HL-60/S4 treated with phorbol 12-myristate 13-acetate at 8.2 ng/mL for 4 days and 3 days (cell line): ENCODE results near the gene MLEC.
"Not testable (repeated sequence)": the region's sequence is repeated elsewhere in the genome, so short reads cannot be mapped to it uniquely, and the experiment has no call there.

Experiments used
- in situ Hi-C: fragments of 300-500 bp; cut with MboI; formaldehyde crosslinking; loops from 2 replicates; pipeline ENCODE4 v1.15.0; 2022; ENCODE audit warnings: low sequenced_read_pairs

MLEC gene

DNA sequence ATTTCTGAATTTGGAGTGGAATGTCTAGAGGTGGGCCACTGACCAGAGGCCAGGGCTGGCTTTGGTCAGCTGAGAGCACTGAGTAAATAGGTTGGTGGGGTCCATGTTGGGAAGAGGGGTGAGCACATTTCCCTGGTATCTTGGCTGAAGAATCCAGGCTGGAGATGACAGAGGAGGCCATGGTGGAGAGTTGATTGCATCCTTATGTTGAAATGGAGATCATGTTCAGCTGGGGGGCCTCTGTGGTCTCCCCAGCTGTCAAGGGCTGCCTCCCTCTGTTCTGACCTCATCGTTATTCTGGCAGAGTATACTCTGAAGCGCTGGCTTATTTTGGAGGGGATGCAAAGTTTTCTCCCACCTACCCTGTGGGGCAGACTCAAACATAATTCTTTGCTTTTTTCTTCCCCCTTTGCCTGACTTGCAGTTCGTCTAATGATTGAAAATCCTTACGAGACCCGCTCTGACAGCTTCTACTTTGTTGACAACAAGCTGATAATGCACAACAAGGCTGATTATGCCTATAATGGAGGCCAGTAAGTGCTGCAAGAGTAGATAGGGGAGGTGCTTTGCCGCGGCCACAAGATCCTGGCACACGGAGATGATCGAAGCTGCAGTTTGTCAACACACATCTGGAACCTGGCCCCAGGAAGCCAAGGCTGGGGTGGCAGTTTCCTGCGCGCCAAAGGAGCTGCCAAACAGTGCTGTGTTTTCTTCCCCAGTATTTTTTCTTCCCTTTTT is 32.7 kb downstream of the MLEC start:
- in situ Hi-C loops = loop anchor here (10.0 kb wide), 2 partner anchors 65 to 135 kb away; partner anchors contain the start of gene POP5

DNA sequence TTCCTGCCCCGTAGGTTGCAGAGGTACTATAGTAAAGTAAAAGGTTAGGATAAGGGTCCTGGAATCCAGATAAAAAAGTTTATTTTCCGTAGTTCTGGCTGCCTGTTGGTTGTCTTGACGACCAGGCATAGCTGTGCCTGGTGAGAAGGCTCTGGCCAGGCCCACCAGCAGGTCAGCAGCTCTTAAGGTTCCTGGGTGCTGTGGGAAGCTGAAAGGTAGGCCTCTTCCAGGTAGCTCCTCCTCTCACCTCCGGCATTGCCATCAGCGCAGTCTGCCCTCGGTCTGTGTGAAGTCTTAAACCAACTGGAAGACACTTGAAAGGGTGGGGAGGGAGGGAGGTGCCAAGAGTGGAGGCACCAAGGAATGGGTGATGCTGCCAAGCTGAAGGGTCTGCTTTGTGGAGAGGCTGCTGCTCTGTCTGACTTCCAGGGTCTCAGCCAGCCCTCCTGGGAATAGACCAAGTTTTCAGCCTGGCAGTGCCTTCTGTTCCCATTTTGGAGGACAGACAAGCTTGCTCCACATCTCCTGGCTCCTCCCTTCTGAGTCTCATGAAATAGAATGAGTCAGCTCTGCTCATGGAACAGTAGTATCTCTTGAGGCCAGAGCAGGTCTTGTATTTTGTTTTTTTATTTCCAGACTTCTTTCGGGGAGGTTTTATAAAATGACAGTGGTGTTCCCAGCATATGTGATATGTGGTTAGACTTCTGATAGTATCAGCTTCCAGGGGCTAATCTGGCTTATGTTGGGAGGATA is 33.5 kb downstream of the MLEC start:
- in situ Hi-C loops = no loop called here

DNA sequence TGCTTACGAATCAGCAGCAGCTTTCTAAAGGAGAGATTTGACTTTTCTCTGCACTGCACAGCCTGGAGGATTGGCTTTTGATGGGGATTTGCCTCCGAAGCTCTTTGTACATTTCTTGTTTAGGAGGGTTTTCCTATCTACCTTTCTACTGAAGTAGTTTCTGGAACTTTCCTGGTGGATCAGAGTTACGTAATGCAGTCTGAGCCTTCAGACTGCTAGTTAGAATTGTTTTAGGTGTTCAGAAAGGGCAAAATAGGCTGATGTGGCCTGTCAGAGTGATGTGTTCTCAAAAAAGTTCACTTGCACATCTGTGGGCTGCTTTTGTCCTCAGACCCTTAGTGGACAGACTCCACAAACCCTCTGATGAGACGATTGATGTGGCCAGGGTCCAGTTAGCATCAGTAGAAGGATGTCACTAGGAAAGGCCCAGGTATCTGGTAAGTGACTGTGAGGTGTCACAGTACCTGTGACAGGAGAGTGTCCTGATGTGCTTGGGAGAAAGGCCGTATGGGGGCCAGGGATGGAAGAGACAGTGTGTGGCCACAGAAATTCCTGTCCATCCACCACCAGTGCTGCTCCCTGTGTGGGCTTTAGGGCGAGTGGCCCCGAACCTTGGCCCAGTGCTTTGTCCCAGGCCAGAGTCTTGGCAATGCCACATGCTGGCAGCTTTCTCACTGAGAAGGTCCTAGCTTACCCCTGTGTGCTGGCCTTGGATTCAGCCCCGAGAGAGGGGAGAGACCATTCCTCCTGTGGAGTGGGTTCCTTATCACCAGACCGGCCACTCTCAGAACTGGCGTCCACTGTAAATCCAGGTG is 34.2 kb downstream of the MLEC start:
- in situ Hi-C loops = no loop called here

DNA sequence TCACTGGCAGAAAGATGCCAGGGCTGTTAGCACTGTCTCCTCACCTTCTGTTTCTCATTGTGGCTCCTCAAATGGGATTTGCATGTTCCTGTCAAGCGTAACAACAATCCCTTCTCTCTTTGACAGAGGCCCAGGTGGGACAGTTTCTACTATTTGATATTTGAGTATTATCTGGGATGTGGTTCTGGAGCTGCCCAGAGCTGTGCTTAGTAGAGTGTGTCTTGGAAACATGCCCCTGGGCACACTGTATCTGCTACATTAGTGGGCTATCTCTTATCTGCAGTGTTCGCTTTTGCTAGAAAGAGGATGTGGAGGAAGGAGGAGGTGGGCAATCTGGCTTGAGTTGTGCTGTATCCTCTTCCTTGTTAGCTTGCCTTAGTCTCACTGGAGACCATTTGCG is 34.9 kb downstream of the MLEC start:
- in situ Hi-C loops = no loop called here

DNA sequence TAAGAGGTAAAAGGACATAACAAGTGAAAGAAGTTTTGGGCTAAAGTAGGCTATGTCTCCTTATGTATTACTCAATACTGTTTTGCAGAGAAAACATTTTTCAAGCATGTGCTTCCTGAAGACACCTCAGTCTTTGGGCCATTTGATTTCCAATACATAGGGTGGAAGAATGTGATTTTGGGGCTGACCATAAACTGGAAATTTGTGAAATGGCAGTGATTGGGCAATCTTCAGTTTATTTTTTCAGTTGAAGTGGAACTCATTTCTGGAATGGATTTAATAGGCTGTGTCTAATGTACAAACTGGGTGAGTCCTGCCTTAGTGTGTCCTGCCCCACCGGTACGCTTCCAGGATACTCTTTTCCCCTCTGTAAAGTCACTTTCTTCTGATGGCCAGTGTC is 35.8 kb downstream of the MLEC start:
- in situ Hi-C loops = no loop called here

DNA sequence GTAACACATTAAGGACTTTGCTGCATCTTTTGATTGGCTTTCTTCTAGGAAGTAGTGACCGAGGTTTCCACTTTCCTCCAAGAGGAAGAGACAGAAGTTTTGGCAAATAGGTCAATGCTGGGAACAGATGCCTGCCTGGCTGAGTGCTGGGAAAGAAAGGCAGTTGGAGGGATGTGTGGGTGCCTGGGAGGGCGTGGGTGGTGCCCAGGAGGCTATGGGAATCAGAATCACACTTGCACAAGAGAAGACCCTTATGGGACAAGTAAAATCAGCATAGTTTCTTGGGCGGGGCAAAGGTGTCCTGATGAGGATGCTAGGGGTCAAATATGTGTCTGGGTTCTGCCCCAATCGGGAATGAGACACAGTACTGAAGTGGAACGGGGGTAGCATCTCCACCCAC is 37.8 kb downstream of the MLEC start:
- in situ Hi-C loops = no loop called here

DNA sequence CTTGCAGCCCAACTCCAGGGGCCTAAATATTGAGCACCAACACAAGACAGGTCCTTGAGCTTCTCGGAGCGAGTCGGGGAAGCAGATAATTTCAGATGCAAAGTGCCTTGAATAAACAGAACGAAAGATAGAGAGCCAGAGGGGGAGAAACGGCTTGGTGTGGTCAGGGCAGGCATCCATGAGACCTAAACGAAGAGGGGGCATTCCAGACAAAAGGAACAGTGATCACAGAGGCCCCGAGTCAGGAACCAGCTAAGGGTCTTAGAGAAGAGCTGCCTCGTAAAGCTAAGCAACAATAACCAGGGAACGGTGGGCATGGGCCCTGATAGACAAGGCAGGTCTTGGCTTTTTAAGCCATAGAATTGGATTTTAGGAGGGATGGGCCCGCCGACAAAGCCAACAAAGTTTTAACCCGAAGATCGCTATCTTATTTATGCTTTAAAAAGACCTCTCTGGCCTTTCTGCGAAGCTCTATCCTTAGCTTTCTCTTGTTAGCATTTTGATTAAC is 38.3 kb downstream of the MLEC start:
- in situ Hi-C loops = no loop called here

GRCh38 chr12:120725659-120726509 is 38.9 kb downstream of the MLEC start, which contains the start of gene ACADS:
TSS of gene ACADS (plus strand) at chr12:120725826. CDS start at chr12:120725886, 60 bp downstream.
- in situ Hi-C loops = no loop called here

- in situ Hi-C loops = no loop called here
Measured at GRCh38 chr12:120726510-120726793, 39.5 kb downstream of the MLEC start.

DNA sequence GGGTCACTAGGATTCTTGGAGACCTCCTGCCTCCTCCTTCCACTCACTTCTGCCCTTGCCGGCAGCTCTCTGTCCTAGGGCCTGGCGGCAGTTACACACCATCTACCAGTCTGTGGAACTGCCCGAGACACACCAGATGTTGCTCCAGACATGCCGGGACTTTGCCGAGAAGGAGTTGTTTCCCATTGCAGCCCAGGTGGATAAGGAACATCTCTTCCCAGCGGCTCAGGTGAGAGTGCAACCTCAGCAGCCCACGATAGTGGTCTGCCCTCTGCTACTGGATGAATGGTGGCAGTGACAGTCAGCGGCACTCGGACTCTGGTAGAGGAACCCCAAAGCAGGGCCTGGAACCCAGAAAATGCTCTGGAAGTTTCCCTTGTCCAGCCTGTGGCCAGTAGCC is 40.0 kb downstream of the MLEC start:
- in situ Hi-C loops = no loop called here

- in situ Hi-C loops = not testable (repeated sequence)
Measured at GRCh38 chr12:120732198-120732597, 45.2 kb downstream of the MLEC start.

DNA sequence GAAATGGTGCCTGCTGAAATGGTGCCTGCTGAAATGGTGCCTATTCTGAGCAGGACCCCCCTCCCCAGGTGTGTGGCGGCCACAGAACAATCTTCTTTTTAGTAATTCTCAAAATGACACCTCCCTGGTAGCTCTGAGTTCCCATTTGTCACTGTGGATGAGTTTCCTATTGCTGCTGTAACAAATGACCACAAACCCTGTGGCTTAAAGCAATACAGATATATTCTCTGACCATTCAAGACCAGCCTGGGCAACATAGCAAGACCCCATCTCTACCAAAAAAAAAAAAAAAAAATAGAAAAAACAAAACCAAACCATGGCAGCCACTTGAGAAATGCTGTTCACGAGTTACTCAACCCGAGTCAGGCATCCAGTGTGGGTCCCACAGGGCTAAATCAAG is 46.6 kb downstream of the MLEC start:
- in situ Hi-C loops = no loop called here

GRCh38 chr12:120734210-120734609 is 47.3 kb downstream of the MLEC start:
- in situ Hi-C loops = no loop called here

DNA sequence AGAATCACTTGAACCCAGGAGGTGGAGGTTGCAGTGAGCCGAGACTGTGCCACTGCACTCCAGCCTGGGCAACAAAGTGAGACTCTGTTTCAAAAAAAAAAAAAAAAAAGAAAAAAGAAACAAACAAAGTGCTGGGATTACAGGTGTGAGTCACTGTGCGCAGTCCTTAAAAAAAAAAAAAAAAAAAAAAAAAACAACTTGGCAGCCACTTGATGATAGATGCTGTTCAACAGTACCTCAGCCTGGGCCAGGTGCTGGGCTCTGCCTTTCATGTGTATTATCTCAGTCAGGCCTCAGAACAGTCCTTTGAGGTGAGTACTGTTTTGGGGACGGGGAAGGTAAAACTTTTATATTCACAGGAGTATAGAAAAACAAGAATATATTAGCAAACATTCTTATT is 48.2 kb downstream of the MLEC start:
- in situ Hi-C loops = no loop called here

DNA sequence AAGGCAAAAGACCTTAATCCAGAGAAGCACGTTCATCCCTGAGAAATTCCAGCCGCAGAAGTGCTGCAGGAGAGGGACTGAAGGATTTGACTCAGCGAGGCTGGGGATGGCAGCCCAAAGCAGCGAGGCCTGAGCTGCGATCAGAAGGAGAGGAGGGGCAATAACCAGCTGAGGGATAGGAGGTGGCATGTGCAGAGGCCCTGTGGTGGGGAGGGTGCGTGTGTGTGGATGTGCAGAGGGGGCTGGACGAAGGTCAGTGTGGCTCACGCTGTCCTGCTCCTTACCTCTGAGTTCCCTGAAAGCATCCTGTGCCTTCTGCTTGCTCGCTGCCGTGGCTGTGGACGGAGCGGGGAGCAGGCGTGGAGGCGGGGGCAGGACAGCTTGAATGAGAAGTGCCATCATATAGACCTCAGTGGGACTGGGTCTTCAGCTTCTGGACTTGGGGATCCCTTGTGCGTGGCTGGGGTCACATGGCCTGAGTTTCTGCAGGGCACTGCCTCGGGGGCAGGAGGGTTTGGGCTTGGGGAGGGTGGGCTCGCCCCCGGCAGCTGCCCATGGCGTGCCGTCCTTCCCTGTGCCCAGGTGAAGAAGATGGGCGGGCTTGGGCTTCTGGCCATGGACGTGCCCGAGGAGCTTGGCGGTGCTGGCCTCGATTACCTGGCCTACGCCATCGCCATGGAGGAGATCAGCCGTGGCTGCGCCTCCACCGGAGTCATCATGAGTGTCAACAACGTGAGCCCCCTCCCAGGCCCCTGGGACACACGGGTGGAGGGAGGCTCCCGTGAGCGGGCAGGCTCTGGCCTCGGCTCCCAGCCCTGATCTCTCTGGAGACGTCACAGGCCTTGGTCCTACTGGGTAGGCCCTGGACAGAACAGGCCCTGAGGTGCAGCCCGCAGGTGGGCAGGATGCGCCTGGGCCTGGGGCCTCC is 49.7 kb downstream of the MLEC start:
- in situ Hi-C loops = no loop called here

DNA sequence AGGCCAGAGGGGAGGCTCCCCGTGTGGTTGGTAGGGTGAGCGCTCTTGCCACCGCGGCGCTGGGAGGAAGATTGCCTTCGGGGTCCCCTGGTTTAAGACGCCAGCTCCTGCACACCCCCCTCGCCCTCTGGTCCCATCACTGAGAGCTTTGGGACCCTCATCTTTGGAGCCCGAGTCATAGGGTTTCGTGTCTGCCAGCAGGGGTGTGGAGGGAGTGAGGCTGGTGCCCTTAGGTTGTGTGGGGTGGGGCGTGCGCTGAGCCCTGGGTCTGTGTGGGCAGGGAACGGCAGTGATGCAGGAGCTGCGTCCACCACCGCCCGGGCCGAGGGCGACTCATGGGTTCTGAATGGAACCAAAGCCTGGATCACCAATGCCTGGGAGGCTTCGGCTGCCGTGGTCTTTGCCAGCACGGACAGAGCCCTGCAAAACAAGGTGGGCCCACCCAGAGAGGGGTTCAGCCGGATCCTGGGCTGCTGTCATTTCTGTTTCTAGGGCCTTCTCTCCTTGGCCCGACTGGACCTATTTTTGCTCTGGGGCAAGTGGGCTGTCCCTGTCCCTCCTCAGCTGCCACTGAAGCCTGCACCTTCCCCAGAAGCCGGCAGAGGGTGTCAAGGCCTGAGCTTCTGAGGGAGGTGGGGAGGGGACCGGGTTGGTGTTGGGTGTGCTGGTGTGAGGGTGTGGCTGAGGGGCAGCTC is 50.8 kb downstream of the MLEC start:
- in situ Hi-C loops = no loop called here

DNA sequence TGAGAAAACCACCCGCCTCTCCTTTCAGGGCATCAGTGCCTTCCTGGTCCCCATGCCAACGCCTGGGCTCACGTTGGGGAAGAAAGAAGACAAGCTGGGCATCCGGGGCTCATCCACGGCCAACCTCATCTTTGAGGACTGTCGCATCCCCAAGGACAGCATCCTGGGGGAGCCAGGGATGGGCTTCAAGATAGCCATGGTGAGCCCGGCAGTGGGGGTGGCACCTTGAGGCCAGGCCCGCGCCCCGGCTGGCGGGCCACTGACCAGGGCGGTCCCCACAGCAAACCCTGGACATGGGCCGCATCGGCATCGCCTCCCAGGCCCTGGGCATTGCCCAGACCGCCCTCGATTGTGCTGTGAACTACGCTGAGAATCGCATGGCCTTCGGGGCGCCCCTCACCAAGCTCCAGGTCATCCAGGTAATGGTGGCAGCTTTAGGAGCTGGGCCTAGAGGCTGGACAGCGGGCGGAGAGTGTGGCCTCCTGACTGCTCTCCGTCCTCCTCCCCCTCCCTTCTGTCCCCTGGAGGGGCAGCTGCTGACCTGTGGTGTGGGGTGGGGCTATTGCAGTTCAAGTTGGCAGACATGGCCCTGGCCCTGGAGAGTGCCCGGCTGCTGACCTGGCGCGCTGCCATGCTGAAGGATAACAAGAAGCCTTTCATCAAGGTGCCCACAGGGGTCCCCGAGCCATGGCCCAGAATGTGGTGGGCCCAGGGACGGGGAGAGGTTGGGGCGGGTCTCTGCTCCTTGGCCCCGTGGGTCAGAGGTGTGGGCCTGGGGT is 51.5 kb downstream of the MLEC start:
- in situ Hi-C loops = no loop called here
